Measurements from ENCODE around the gene OSMR.
A peak's percentile ranks its signal among the peaks of the same experiment; 100 is the strongest.

Gene OSMR

DNA sequence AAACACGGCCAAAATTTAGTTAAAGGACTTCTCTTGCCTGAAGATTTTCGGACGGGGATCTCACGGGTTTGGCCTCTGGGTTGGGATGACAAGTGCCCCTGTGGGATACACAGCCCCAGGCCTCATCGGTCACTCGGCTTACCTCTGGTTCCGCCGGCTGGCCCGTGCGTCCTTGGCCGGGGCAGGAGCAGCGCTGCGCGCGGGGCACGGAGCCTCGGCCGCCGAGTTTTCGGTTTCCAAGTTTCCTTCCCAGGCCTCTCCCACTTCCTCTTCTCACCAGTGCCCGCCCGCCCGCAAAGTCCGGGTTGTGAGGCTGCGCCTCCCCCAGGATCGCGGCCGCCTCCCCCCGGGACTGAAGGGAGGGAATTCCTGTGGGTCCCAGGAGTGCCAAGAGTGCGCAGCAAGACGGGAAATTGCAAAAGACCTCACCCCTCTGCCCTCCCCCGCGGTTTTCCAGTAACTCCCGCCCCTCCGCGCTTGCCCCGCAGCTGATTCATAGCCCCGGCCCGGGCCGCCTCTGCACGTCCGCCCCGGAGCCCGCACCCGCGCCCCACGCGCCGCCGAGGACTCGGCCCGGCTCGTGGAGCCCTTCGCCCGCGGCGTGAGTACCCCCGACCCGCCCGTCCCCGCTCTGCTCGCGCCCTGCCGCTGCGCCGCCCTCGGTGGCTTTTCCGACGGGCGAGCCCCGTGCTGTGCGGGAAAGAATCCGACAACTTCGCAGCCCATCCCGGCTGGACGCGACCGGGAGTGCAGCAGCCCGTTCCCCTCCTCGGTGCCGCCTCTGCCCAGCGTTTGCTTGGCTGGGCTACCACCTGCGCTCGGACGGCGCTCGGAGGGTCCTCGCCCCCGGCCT lies at the start of gene OSMR:
Gene OSMR (plus strand): TSS at position 487 of the 853 bp plus-strand sequence. CDS start 23,033 bp downstream, outside the sequence.
- Histone ChIP-seq H3K9ac (ENCODE audit: low read length in 2 of 2) (peak within 1 kb of the TSS; percentile 97 to 99), H3K9me3 (ENCODE audit: control insufficient read depth in 2 of 2, low read length in 2 of 2) (no peaks in the 10 kb centered on the region), H3K4me1 (ENCODE audit: control insufficient read depth, insufficient read depth, low read length) (peaks cover 12% of the 10 kb centered on the region), H3K27ac (ENCODE audit: low read length) (peak within 1 kb of the TSS; percentile 91), H3K36me3 (ENCODE audit: control insufficient read depth in 2 of 2, insufficient read depth in 2 of 2, low read length in 2 of 2) (no peaks in the 10 kb centered on the region), H3K4me3 (ENCODE audit: low read length in 2 of 2) (peak within 1 kb of the TSS; percentile 88 to 98), H3K27me3 (ENCODE audit: control insufficient read depth in 1 of 2, insufficient read depth in 2 of 2, low read length in 2 of 2) (no peaks in the 10 kb centered on the region)

DNA sequence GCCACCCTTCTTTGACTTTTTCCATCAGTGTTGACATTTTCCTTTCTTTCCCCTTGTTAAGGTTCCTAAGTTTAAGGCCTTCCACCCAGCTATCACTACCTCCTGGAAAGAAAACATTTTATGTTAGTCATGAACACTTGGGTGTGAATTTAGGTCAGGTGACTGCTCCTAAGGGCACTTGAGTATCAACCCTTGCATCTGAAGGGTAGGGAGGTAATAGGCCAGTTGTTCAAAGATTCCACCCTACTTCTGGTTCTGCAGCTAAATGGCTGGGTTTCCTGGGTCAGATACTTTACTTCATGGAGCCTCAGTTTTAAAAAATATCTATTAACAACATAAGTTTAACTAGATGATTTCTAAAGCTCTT lies 49.1 kb upstream of the OSMR start:
- Histone ChIP-seq H3K4me1 (ENCODE audit: control insufficient read depth, insufficient read depth, low read length) (peaks cover 9% of the 10 kb centered on the region), H3K36me3 (ENCODE audit: control insufficient read depth in 2 of 2, insufficient read depth in 2 of 2, low read length in 2 of 2) (no peaks in the 10 kb centered on the region), H3K4me3 (ENCODE audit: low read length in 2 of 2) (no peak overlapping the region), H3K27me3 (ENCODE audit: control insufficient read depth in 1 of 2, insufficient read depth in 2 of 2, low read length in 2 of 2) (no peaks in the 10 kb centered on the region), H3K27ac (ENCODE audit: low read length) (peak overlapping the region; percentile 62), H3K9ac (ENCODE audit: low read length in 2 of 2) (no peak overlapping the region), H3K9me3 (ENCODE audit: control insufficient read depth in 2 of 2, low read length in 2 of 2) (no peaks in the 10 kb centered on the region)

GRCh38 chr5:38797838-38798237 lies 48.0 kb upstream of the OSMR start:
- Histone ChIP-seq H3K4me3 (ENCODE audit: low read length in 2 of 2) (no peak overlapping the region), H3K27ac (ENCODE audit: low read length) (no peak overlapping the region), H3K36me3 (ENCODE audit: control insufficient read depth in 2 of 2, insufficient read depth in 2 of 2, low read length in 2 of 2) (no peaks in the 10 kb centered on the region), H3K9me3 (ENCODE audit: control insufficient read depth in 2 of 2, low read length in 2 of 2) (no peaks in the 10 kb centered on the region), H3K4me1 (ENCODE audit: control insufficient read depth, insufficient read depth, low read length) (peaks cover 15% of the 10 kb centered on the region), H3K27me3 (ENCODE audit: control insufficient read depth in 1 of 2, insufficient read depth in 2 of 2, low read length in 2 of 2) (no peaks in the 10 kb centered on the region), H3K9ac (ENCODE audit: low read length in 2 of 2) (no peak overlapping the region)

DNA sequence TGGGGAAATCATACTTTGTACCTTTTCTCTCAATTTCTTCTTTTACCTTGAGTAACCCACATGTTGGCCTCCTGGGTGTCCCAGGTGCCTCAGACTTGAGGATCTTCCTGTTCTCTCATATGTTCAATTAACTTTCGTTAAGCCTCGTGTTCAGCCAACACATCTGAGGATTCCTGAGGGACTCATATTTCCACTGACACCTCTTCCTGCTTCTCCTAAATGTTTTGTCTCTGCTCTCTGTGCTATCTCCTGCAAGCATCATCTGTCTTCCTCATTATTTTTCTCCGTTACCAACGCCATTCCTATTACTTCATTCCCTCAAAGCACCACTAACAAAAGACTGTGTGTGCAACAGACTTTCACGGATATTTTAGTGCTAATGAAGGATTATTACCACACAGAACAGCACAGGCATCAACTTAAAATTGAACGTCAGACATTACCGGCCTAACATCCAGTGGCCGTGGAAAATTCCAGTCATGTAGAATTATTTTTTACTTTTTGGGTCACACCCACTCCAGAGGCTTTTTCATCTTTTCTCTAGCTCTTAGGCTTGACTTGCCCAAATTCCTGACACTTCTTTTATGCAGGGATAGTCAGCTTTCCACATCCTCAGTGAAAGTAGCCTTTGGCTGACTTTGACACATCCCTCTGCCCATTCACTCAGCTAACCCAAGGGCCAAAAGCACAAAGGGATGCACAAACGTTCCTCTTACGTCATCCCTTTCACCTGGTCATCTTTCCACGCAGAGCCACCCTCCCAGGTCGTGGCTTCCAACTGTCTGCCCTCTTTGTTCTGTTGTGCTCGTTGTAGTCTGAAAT lies 46.0 kb upstream of the OSMR start:
- no peaks in the 10 kb centered on the region for H3K27me3 ChIP-seq (ENCODE audit: control insufficient read depth in 1 of 2, insufficient read depth in 2 of 2, low read length in 2 of 2)
- H3K36me3 ChIP-seq (ENCODE audit: control insufficient read depth in 2 of 2, insufficient read depth in 2 of 2, low read length in 2 of 2), result no peaks in the 10 kb centered on the region
- H3K27ac ChIP-seq (ENCODE audit: low read length), result peak overlapping the region; percentile 31
- peaks cover 15% of the 10 kb centered on the region for H3K4me1 ChIP-seq (ENCODE audit: control insufficient read depth, insufficient read depth, low read length)
- no peak overlapping the region for H3K9ac ChIP-seq (ENCODE audit: low read length in 2 of 2)
- no peaks in the 10 kb centered on the region for H3K9me3 ChIP-seq (ENCODE audit: control insufficient read depth in 2 of 2, low read length in 2 of 2)
- H3K4me3 ChIP-seq (ENCODE audit: low read length in 2 of 2), result no peak overlapping the region

- Histone ChIP-seq H3K27ac (ENCODE audit: low read length) (peak overlapping the region; percentile 31), H3K36me3 (ENCODE audit: control insufficient read depth in 2 of 2, insufficient read depth in 2 of 2, low read length in 2 of 2) (no peaks in the 10 kb centered on the region), H3K9me3 (ENCODE audit: control insufficient read depth in 2 of 2, low read length in 2 of 2) (no peaks in the 10 kb centered on the region), H3K27me3 (ENCODE audit: control insufficient read depth in 1 of 2, insufficient read depth in 2 of 2, low read length in 2 of 2) (no peaks in the 10 kb centered on the region), H3K4me1 (ENCODE audit: control insufficient read depth, insufficient read depth, low read length) (peaks cover 15% of the 10 kb centered on the region), H3K4me3 (ENCODE audit: low read length in 2 of 2) (no peak overlapping the region), H3K9ac (ENCODE audit: low read length in 2 of 2) (no peak overlapping the region)
Observed at GRCh38 chr5:38800515-38800914, 45.3 kb upstream of the OSMR start.

DNA sequence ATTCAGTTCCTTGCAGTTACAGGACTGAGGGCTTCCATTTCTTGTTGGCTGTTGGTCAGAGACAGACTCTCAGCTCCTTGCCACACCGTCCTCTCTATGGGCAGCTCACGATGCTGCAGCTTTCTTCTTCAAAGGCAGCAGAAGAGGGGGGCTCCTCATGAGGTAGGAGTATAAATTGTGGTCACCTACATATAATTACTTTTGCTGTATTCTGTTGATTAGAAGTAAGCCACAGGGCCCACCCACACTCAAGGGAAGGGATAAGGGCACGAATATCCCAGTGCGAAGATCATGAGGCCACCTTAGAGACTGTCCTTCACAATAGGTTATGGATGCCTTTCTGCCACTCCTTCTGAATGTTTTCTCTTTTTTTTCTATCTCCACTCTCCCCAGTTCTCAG lies 43.7 kb upstream of the OSMR start:
- Histone ChIP-seq H3K4me1 (ENCODE audit: control insufficient read depth, insufficient read depth, low read length) (peaks cover 15% of the 10 kb centered on the region), H3K4me3 (ENCODE audit: low read length in 2 of 2) (no peak overlapping the region), H3K36me3 (ENCODE audit: control insufficient read depth in 2 of 2, insufficient read depth in 2 of 2, low read length in 2 of 2) (no peaks in the 10 kb centered on the region), H3K27ac (ENCODE audit: low read length) (no peak overlapping the region), H3K9ac (ENCODE audit: low read length in 2 of 2) (no peak overlapping the region), H3K9me3 (ENCODE audit: control insufficient read depth in 2 of 2, low read length in 2 of 2) (no peaks in the 10 kb centered on the region), H3K27me3 (ENCODE audit: control insufficient read depth in 1 of 2, insufficient read depth in 2 of 2, low read length in 2 of 2) (peaks cover 0 to 2% of the 10 kb centered on the region in 2 donors)

DNA sequence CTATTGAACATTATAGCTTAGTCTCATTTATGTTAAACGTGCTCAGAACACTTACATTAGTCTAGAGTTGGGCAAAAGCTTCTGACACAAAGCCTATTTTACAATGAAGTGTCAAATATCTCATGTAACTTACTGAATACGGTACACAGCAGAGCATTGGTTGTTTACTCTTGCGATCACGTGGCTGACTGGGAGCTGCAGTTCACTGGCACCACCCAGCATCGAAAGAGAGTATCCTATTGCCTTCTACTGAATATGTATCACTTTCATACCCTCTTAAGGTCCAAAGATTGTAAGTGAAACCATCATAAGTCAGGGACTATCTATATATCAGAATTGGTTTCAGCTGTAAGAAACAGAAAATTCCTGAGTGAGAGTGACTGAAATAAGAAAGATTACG lies 42.6 kb upstream of the OSMR start:
- Histone ChIP-seq H3K27ac (ENCODE audit: low read length) (no peak overlapping the region), H3K36me3 (ENCODE audit: control insufficient read depth in 2 of 2, insufficient read depth in 2 of 2, low read length in 2 of 2) (no peaks in the 10 kb centered on the region), H3K4me3 (ENCODE audit: low read length in 2 of 2) (no peak overlapping the region), H3K27me3 (ENCODE audit: control insufficient read depth in 1 of 2, insufficient read depth in 2 of 2, low read length in 2 of 2) (peaks cover 0 to 2% of the 10 kb centered on the region in 2 donors), H3K9me3 (ENCODE audit: control insufficient read depth in 2 of 2, low read length in 2 of 2) (no peaks in the 10 kb centered on the region), H3K4me1 (ENCODE audit: control insufficient read depth, insufficient read depth, low read length) (peaks cover 15% of the 10 kb centered on the region), H3K9ac (ENCODE audit: low read length in 2 of 2) (no peak overlapping the region)

DNA sequence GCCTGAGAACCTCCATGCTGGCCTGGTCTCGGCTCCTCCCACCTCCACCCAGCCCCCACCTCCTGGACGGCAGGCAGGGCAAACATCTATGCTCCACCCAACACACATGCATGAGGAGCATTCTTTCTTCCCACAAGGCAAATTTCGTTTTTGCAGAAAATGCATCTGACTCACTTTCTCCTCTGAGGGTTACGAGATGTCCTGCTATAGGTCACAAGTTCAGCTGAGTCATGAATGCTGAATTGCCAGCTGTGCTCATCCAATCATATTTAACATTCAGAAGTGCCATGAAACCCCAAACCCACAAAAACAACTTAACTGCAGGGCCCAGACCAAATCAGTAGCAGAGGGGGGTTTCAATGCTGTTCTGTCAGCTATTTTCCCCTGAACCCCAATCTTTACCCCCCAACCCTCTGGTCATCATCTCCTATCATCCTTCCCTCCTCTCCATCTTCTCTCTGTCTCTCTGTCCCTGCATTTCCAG lies 39.0 kb upstream of the OSMR start:
- Histone ChIP-seq H3K36me3 (ENCODE audit: control insufficient read depth in 2 of 2, insufficient read depth in 2 of 2, low read length in 2 of 2) (no peaks in the 10 kb centered on the region), H3K4me1 (ENCODE audit: control insufficient read depth, insufficient read depth, low read length) (peaks cover 6% of the 10 kb centered on the region), H3K27ac (ENCODE audit: low read length) (no peak overlapping the region), H3K9me3 (ENCODE audit: control insufficient read depth in 2 of 2, low read length in 2 of 2) (no peaks in the 10 kb centered on the region), H3K4me3 (ENCODE audit: low read length in 2 of 2) (no peak overlapping the region), H3K9ac (ENCODE audit: low read length in 2 of 2) (no peak overlapping the region), H3K27me3 (ENCODE audit: control insufficient read depth in 1 of 2, insufficient read depth in 2 of 2, low read length in 2 of 2) (peaks cover 0 to 2% of the 10 kb centered on the region in 2 donors)

- Histone ChIP-seq H3K9ac (ENCODE audit: low read length in 2 of 2) (no peak overlapping the region), H3K36me3 (ENCODE audit: control insufficient read depth in 2 of 2, insufficient read depth in 2 of 2, low read length in 2 of 2) (no peaks in the 10 kb centered on the region), H3K4me3 (ENCODE audit: low read length in 2 of 2) (no peak overlapping the region), H3K4me1 (ENCODE audit: control insufficient read depth, insufficient read depth, low read length) (no peaks in the 10 kb centered on the region), H3K9me3 (ENCODE audit: control insufficient read depth in 2 of 2, low read length in 2 of 2) (no peaks in the 10 kb centered on the region), H3K27me3 (ENCODE audit: control insufficient read depth in 1 of 2, insufficient read depth in 2 of 2, low read length in 2 of 2) (peaks cover 0 to 2% of the 10 kb centered on the region in 2 donors), H3K27ac (ENCODE audit: low read length) (no peak overlapping the region)
Observed at GRCh38 chr5:38807570-38808483, 38.0 kb upstream of the OSMR start.

- H3K4me1 ChIP-seq (ENCODE audit: control insufficient read depth, insufficient read depth, low read length), result no peaks in the 10 kb centered on the region
- no peaks in the 10 kb centered on the region for H3K36me3 ChIP-seq (ENCODE audit: control insufficient read depth in 2 of 2, insufficient read depth in 2 of 2, low read length in 2 of 2)
- H3K27ac ChIP-seq (ENCODE audit: low read length), result no peak overlapping the region
- no peak overlapping the region for H3K4me3 ChIP-seq (ENCODE audit: low read length in 2 of 2)
- no peaks in the 10 kb centered on the region for H3K9me3 ChIP-seq (ENCODE audit: control insufficient read depth in 2 of 2, low read length in 2 of 2)
- H3K9ac ChIP-seq (ENCODE audit: low read length in 2 of 2), result no peak overlapping the region
- H3K27me3 ChIP-seq (ENCODE audit: control insufficient read depth in 1 of 2, insufficient read depth in 2 of 2, low read length in 2 of 2), result peaks cover 0 to 2% of the 10 kb centered on the region in 2 donors
Observed at GRCh38 chr5:38808666-38809343, 37.0 kb upstream of the OSMR start.
